TTC549 (cell line): Measurements from ENCODE around the gene FCRL3.

Experiments
- FAIRE-seq: peaks from 2 replicates; lab custom pipeline; 2012; peaks lifted over from hg19 to GRCh38; lab: Jason Lieb, UNC

FCRL3 gene

GRCh38 chr1:157682710-157683437, 17.7 kb downstream of the FCRL3 start:
- no peak for FAIRE-seq

DNA sequence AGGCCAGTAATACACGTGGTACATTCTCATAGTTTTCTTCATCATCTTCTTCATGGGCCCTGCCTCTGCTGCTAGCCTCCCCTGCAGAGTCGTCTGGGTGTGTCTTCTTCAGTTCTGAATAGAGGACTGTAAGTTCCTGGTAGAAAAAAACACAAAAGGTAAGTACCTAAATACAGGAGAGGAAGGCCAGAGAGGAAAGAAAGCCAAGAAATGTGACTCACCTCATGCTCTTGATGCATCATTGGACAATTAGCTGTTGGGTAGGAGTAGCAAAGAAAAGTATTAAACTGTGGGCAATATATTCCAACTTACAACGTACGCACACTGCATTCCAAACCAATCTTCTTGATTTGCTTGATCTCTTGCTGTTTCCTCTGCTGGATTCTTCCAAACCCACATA, 21.8 kb downstream of the FCRL3 start:
- no peak for FAIRE-seq

GRCh38 chr1:157673008-157673407, 27.6 kb downstream of the FCRL3 start:
- FAIRE-seq, result no peak

DNA sequence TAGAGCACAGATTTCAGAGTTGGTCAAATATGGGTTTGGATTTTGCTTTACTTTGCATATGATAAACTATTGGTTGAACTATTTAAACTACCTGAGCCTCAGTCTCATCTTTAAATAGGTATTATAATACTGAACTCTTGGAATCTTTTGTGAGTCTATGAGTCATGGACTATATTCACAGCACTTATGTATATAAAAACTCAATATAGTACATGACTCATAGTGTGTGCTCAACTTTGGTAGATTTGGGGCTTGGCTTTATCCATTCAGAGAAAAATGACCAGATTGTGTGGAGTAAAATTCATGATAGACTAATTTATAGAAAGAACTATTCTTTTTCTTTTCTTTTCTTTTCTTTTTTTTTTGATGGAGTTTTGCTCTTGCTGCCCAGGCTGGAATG, 28.7 kb downstream of the FCRL3 start:
- no peak for FAIRE-seq

DNA sequence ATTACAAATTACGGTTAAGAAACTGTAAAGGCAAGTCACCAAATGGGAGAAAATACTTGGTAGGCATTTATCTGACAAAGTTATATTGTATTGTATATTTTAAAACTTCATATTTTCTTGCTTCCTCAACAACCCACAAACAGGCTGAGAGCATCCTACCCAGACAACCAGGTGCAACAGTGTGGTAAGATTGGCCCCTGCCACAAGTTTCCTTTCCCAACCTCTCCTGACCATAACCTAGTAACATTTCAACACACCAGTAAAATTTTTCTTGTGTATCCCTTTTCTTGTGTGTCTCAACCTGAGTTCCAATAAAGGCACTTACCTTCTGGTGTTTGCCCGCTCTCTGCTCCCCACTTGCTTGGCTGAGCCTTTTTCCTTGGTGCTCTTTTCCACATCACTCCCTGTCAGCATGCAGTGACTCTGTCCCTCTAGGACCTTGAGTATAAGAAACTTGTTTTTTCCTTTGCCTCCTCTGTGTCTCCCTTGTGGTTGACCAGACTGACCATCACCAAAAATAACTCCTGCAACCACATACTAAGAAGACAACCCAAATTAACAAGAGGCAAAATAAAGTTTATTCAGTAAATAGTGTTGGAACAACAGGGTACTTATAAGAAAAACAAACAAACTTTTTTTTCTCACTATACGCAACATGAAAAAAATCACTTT, 40.9 kb downstream of the FCRL3 start:
- FAIRE-seq, result no peak

DNA sequence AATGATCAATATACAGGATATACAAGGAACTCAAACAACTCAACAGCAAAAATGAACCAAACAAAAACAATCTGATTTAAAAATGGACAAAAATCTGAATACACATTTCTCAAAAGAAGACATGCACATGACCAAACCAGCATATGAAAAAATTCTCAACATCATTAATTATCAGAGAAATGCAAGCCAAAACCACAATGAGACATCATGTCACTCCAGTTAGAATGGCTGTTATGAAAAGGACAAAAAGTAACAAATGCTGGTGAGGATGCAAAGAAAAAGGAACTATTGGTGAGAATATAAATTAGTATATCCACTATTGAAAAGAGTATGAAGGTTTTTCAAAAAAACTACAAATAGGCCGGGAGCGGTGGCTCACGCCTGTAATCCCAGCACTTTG, 42.0 kb downstream of the FCRL3 start:
- FAIRE-seq, result no peak

DNA sequence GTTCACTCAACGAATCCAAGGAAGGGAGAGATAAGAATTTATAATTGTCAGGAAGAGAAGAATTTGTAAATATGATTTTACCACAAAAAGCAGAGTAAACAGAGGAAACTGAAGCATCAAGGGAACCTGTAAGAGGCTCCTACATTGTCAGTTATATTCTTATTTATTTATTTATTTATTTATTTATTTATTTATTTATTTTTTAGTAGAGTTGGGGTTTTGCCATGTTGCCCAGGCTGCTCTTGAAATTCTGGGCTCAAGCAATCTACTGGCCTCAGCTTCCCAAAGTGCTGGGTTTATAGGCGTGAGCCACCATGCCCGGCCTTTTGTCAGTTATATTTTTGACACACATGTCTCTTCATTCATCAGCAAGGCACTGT, 47.1 kb downstream of the FCRL3 start:
- no peak for FAIRE-seq

DNA sequence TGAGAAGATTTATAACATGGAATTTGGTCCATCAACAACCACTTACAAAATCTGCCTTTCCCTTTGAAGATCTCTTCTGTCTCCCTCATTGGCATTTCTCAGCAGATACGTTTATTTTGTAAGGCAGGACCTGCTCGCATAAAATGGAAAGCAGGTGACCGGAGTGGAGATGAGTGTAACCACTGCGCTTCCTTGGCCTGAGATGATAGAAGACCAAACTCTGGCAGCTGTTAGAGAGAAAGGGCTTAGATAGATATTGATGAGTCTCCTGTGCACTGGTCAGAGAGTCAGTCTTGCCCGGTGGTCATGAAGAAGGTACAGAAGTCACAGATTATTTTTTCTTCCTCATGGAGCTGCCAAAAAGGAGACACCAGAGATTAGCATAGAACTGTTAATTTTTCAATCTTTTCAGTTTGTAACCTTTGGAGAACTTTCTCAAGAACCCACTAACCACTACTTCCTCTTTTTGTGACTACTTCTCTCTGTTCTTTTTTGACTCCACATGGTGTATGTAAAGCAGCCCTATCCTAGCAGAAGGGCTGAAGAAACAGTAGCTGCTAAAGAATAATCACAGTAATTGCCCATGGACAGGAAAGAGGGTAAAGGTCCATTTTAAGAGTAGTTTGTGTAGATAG, 47.6 kb downstream of the FCRL3 start:
- FAIRE-seq, result no peak

- no peak for FAIRE-seq
These were observed 52.3 kb downstream of the FCRL3 start for GRCh38 chr1:157648317-157648716.

DNA sequence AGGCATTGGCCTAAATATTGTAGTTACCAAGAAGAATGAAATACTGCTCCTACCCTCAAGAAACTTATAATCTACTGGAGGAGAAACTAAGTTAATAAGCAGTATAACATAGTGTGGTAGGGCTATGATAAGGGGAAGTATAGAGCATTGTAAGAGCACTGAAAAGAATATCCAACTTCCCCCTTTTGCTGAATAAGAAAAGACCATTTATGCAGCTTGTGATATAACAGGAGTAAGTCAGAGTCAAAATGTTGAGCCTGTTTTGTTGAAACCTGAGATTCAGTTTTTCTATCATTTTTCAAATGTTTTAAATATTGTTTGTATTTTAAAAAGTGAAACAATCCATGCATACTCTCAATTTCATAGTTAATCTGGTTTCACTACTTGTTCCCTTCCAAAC, 54.4 kb downstream of the FCRL3 start:
- FAIRE-seq, result no peak

DNA sequence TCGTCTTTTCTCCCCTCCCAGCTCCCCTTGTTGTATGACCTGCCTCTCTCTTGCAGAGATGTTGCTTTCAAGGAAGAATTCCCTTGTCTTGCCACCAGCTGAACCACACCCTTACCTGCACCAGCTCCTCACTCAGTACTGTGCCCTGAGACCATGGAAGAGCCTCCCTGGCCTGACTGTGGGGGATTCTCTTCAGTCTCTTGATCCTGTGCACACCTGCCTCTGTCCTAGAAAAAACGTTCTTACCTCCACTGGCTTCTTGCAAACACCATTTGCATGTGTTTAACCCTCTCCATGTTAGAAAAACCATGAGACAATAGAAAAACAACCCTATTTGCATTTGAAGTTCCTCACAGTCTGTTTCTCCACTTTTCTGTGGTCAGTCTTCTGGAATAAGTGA, 59.4 kb downstream of the FCRL3 start:
- no peak for FAIRE-seq

DNA sequence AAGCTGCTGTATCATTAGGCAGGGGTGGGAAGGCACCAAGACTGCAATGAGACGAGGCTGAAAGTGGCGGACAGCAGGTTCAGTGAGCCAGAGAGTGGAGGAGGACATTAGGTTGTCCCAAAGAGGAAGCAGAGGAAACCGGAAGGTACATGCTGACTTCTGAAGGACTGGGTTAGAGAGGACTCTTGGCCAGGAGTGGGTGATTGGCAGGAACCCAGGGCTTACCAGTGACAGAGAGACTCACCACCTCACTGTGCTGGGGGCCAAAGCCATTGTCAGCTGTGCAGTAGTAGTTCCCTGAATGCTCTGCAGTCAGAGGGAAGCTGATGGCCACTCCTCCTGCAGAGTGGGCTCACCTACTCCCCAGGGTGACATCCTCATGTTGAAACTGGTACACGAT, 60.8 kb downstream of the FCRL3 start:
- FAIRE-seq, result no peak

DNA sequence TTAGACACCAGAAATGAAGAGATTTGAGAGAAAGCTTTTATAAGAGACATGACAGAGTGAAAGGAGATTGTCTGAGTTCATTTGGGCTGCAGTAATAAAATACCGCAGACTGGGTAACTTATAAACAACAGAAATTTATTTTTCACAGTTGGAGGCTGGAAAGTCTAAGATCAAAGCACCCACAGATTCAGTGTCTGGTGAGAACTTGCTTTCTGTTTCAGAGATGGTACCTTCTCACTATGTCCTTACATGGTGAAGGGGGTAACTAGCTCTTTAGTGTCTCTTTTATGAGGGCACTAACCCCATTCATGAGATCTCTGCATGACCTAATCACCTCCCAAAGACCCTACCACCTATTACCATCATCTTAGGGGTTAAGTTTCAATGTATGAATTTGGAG, 71.8 kb downstream of the FCRL3 start:
- no peak for FAIRE-seq
